NCI-H1417 (cell line): Measurements from ENCODE around the gene TNRC6B.
"Not testable (repeated sequence)": the region's sequence is repeated elsewhere in the genome, so short reads cannot be mapped to it uniquely, and the experiment has no call there.

Source experiments
- DNase-seq, 3 experiments: peaks; one replicate each; lab custom pipeline; 2025; lab: John Stamatoyannopoulos, UW

The TNRC6B gene

DNA sequence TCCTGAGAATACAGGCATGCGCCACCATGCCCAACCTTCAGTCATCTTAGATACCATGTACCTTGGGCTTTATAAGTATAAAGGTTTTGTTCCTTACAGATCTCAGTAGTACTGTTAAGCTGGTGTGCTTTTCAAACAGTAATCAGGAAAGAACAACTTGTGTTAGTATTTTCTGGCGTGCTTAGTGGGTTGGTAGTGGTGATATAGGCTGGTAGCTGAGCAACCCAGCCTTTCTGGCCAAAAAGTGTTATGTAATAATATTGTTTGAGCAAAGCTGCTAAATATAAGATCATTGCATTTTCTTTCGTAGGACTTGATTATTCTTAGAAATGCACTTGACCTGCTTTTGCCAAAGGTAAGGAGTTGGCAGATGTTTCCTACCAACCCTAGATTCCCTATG lies 175.0 kb downstream of the TNRC6B start:
- DNase-seq: no peak

DNA sequence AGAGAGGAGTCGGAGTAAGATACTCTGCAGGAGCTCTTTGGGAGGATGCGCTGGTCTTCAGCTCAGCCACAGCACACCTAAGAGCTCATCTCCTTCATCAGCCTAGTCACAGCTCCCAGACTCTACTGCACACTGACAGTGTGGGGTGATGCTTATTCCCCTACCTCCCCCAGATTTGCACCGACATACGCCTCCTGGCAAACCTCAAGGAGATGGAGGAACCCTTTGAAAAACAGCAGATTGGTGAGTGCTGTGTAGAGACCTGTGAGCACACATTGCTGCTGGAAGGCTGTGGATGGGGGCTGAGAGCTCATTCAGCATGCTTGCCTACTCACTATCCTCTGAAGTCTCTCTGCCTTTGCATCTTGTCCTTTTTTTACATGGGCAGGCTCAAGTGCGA lies 183.4 kb downstream of the TNRC6B start:
- no peak for DNase-seq

DNA sequence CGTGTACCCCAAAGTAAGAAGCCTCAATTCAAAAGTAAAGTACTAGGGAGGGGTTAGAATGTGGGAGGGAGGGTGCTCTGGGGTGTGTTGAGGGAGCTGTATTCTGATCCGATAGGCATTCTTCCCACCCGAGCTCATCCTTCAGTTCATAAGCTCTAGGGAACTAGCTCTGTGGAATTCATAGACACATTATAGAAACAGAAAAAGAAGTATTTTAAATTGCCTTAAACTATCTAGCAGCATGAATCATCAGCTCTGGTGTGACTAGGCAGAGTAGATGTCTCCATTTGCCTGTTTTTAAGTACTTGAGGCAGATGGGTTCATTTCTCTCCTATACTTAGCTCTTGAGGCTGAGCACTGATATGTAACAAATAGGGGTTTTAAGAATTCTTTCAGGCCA lies 185.3 kb downstream of the TNRC6B start:
- DNase-seq: no peak

DNA sequence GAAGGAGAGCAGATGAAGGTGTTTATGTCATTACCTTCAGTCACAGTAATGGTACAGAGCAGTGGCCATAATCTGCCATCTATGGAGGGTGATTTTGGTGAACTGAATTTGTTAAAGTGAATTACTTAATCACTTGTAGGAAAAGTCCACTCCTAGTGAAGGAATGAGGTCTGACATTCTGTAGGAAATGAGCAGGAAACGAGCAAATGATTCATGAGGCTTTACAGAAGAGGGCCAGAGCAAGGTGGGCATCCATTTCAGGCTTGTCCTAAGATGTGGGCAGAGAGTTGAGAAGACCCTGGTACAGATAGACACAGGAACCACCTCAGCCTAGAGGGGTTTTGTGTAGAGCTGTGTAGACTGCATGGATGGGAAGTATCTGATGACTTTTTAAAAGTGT lies 186.7 kb downstream of the TNRC6B start:
- no peak for DNase-seq

DNA sequence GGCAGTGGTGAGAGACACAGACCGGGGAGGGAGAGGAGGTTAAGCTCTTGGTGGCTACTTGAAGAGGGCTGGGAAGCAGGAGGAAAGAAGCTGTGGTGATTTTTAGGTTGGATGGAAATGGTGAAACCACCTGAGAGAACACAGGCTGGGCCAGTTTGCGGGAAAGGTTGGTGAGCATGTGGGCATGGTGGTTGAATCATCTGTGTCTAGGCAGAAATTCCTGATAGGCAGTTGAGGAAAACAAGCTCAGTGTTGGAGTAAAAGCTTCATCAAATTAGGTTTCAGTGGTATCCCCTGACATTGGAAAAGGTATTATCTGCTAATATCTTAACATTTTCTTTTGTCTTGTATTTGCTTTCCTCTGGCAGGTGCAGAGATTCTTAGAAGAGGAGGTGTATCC lies 188.3 kb downstream of the TNRC6B start:
- no peak for DNase-seq

DNA sequence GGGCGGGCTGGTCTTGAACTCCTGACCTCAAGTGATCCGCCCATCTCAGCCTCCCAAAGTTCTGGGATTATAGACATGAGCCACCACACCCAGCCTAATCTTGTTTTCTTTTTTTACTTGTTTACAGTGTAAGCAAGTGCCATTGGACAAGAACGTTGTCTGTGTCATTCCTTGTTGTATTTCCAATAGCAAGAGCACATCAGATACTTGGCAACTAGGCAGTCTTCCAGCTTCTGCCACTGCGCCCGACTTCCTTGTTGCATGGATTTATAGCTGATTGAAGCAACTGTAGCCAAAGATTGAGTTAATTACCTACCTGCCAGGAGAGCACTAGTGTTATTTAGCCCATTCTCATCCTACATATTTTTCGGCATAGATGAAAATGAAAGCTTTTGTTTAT lies 189.6 kb downstream of the TNRC6B start:
- no peak for DNase-seq

DNA sequence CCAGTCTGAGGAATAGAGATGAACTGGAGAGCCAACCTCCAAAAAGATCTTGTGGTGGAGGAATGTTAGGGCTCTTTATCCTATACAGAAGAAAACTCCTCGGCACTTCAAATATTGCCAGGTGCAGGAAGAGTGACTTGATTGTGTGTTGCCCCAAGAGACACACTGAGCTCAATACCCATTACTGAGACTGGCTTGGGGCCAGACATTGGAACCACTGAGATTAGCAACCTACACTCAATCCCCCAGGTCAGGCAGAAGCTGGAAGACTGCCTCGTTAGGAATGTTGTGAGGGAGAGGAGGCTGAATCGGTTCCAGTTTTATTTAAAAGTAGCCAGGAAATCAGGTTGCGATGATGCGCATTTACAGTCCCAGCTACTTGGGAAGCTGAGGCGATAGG lies 190.3 kb downstream of the TNRC6B start:
- DNase-seq: no peak

DNA sequence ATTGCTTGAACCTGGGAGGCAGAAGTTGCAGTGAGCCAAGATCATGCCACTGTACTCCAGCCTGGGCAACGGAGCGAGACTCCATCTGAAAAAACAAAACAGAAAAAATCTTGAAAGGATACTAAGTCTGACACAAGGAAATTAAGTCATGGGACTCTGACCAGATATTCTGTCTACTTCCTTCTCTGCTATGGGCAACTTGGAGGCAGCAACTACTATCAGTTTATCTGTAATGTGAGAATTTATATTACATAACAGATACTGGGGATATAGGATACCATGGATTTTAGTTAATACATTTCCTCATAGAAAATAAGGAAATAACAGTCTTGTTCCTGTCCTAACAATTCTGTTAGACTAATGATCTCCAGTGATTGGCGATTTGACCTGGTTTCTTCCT lies 191.1 kb downstream of the TNRC6B start:
- no peak for DNase-seq

DNA sequence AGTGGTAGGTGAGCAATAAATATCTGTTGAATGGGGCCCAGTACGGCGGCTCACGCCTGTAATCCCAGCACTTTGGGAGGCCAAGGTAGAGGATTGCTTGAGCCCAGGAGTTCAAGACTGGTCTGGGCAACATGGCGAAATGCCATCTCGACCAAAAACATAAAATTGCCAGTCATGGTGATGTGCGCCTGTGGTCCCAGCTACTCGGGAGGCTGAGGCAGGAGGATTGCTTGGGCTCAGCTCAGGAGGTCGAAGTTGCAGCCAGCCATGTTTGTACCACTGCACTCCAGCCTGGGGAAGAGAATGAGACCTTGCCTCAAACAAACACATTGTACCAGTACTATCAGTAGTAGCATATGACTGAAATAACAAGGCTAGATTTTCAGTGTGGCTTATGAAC lies 196.8 kb downstream of the TNRC6B start:
- no peak for DNase-seq

DNA sequence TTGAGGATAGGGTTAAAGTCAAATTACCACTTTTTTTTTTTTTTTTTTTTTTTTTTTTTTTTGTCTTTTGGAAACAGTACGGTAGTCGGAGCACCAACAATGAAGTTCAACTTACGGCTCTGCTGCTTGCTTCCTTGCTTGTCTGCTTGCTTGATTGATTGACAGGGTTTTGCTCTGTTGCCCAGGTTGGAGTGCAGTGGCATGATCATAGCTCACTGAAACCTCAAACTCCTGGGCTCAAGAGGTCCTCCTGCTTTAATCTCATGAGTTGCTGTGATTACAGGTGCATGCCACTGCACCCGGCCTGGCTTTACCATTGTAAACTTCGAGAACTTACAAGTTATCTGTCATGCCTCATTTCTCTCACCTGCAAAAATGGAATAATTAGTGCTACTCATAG lies 198.4 kb downstream of the TNRC6B start:
- DNase-seq: no peak

DNA sequence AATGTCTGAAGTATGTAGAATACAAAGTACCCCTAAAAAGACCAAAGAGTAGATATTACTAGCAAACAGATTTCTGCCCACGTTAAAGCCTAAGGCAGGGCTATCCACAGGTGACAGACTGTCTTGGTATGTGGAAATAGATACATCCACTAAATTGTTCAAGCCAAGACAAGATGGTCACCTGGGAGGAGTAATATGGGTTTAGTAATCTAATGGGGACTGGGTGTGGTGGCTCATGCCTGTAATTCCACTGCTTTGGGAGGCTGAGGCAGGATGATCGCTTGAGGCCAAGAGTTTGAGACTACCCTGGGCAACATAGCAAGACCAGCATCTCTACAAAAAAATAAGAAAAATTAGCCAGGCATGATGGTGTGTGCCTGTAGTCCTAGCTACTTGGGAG lies 200.2 kb downstream of the TNRC6B start:
- no peak for DNase-seq

DNA sequence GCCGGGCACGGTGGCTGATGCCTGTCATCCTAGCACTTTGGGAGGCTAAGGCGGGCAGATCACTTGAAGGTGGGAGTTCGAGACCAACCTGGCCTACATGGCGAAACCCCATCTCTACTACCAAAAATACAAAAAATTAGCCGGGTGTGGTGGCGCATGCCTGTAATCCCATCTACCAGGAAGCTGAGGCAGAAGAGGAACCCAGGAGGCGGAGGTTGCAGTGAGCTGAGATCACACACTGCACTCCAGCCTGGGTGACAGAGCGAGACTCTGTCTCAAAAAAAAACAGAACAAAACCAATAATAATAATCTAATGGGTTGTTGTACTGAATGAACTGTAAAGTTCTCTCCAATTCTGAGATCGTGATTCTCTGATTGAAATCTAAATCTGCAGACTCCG lies 200.7 kb downstream of the TNRC6B start:
- not testable (repeated sequence) for DNase-seq

DNA sequence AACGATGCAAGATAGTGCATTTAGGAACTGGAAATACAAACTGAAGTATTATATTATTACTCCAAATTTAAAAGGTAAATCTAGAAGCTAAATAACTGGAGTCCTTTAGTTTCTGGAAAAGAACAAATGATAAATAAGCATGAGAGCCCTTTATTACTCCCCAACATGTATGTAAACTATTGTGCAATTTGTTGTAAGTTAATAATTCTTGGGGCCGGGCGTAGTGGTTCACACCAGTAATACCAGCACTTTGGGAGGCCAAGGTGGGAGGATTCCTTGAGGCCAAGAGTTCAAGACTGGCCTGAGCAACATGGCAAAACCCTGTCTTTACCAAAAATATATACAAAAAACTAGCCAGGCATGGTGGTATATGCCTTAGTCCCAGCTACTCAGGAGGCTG lies 203.7 kb downstream of the TNRC6B start:
- DNase-seq: no peak

DNA sequence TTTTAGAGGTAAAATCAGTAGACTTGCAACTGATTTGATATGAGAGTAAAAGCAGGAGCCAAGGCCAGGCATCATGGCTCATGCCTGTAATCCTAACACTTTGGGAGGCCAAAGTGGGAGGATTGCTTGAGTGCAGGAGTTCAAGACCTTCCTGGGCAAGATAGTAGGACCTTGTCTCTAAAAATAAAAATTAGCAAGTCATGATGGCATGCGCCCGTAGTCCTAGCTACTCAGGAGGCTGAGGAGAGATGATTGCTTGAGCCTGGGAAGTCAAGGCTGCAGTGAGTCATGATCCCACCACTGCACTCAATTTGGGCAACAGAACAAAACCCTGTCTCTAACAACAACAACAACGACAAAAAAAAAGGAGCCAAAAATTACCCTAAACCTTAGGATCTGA lies 206.2 kb downstream of the TNRC6B start:
- DNase-seq: no peak

DNA sequence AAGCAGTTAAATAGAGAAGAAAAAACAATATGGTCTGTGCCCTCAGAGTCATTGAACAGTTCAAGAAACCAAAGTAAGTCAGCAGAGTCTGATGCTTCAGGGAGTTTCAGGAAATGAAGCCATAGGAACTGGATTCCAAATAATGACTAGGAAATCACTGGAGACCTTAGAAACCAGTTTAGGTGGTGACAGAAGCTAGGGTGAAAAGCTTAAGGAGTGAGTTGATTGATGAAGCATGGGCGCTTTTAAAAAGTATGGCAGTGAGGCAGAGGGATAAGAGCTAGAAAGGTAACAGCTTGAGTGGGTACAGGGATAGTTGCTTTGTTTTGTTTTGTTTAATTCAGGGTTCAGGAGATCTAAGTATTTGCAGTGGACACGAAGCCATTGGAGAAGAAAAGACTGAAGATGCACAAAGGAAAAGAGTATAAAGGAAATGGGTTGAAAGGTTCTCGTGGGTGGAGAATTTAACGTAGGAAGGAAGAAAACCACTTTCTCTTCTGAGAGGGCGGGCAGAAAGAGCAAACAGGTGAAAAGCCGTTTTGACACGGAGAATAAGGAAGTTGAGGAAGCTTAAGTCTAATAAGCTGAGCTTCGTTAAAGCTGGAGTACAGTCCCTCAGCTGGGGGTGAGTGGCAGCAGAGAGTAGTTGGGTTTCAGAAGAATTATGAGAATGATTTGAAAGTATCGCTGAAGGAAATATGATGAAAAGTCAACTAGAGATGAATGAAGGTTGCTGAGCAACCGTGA lies 207.5 kb downstream of the TNRC6B start:
- no peak for DNase-seq
